ENCODE data around the gene SCRG1.

The SCRG1 gene

DNA sequence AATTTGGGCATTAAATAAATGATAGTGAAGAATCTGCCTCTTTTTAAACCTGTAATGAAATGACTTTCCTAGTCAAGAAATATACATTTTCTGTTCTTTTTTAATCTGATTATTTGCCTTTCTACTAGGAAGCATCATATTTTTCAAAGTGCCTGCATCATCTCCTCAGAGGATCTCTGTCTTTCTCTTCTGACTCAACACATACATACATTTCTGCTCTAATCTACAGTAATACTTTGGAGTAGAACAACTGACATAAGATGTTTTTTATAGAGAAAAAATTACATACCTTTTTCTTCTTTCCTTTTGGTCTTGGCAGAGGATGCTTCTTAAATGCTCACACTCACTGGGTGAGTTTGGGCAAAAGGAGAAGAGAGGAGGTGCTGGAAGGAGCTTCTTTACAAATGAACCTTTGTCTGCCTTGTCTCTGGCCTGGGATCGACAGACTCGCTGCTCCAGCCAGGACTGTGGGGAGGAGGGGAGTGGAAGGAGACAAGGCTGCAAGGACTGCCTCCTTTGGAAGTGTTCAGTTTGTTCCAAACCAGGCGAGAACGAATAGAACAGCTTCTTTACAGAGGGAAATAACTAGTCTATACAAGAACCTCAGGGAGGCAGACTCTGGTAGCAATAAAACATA, at the start of gene SCRG1:
Gene SCRG1 (minus strand): TSS at position 338 of the 637 bp plus-strand sequence. CDS start 7,702 bp downstream, outside the sequence.
- ATAC-seq = no peak

DNA sequence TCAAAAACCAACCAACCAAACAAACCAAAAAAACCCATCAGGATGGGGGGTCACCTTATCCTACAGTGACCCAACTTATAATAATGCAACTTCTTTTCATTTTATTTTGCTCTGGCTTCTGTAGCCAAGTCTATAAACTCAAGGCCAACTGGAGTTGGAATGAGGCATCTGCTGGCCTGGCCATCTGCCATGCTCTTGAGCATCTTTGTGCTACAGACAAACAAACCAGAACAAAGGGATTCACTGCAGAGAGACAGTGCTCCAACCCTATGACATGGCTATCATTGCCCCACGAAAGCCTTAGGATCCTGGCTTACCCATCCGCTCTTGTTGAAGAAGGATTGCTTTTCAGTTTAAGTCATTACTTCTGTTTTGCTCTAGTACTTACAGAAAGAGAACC, 49.2 kb upstream of the SCRG1 start:
- no peak for ATAC-seq

DNA sequence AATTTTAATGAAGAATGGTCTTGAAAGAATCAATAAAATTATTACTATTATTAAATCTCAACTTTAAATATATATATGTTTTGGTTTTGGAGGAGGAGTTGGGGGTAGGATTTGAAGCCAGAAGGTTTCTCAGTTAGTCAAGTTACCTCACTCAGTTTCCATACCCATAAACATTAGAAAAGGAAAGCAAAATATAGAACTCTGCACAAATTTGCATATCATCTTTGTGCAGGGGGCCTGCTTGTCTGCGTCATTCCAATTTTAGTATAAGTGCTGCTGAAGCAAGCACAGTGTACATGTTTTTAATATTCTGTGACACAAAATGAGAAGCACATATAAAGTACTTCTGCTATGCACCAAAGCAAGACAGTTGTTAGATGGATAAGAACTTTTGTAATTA, 47.5 kb upstream of the SCRG1 start:
- ATAC-seq = no peak

DNA sequence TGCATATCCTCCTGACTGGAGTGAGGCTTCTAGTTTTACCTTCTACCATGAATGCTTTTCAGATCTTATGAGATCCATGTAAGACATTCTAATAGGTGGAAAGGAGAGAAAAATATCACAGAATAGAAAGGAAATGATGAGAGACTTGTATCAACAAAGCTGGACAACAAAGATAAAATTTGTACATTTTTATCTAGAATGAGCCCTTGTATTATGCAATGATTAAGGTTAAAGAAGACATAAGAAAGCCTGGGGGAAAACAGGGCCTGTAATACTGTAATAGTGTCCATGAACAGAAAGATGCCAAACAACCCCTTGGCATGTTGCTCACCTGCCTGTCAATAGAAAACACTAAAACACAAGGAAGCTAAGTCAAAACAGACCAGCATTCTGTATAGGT, 44.2 kb upstream of the SCRG1 start:
- no peak for ATAC-seq

DNA sequence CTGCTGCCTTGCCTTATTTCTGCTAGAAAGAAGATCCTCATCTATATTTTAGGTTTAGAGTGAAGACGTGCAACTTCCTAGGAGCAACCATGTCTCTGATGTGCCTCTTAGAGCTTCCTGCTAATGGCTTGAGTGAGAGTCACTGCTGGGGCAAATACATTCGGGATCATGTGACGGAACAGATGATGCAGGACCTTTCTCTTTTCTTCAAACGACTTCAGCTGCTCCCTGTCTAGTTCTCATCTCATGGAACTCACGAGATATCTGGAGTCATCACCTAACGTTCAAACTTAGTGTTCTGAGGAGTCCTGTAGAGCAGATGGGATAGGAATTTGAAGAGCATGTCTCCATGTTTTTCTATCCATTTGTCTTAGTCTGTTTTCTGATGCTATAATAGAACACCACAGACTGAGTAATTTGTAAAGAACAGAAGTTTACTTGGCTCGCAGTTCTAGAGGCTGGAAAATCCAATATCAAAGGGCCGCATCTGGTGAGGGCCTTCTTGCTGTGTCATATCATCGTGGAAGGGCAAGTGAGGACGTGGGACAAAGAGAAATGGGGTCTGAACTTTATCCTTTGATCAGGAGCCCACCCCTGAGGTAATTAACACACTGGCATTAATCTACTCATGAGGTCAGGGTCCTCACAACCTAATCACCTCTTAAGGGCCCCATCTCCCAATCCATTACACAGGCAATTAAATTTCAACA, 43.5 kb upstream of the SCRG1 start:
- no peak for ATAC-seq

DNA sequence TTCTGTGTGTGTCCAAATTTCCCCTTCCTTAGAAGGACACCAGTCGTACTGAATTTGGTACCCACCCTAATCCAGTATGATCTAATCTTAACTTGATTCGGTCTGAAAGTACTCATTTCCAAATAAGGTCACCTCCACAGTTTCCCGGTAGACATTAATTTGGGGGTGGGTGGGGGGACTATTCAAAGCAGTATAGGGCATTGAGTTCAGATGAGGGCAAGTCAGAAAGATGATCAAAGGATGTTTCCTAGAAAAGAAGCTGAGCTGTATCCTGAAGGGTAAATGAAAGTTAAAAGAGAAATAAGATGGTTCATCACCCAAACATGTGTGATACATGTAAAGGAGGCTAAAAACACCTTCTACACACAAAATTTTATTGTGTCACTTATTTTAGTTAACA, 42.0 kb upstream of the SCRG1 start:
- no peak for ATAC-seq

DNA sequence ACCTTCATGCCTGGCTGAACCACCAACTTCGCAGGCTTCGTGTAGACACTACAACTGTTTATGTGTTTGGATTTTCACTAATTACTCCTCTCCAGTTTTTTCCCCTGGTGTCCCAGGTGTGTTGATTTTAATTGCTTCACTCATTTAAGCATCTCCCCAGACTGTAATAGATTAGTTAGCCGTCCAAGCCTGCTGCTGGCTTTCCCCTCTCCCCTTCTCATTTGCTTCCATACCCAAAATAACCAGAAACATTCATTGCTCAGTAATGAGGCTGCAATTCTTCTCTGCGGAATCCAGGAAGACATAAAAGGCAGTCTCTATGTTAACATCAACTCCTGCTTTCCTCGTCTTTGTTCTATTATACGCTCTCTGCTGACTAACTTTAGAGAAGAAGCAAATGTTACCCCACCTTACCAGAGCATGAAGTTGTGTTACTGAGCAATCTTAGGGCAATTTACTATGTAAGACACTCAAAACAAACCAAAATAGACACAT, 37.9 kb upstream of the SCRG1 start:
- no peak for ATAC-seq

GRCh38 chr4:173436149-173436579, 37.2 kb upstream of the SCRG1 start:
- ATAC-seq = no peak

DNA sequence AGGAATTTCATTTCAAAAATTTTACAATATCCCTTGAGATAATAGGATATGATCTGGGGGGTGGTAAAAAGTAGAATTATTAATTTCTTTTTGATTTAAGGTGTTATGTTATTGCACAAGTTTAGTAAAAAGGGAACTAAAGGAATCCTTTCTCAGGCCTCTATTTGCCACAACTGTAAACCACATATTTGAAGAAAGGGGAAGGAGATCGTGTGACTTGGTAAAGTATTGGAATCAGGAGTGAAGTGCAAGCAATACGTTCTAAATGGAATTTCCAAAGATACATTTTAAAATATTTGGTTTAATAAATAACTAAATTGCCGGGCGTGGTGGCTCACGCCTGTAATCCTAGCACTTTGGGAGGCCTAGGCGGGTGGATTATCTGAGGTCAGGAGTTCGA, 35.3 kb upstream of the SCRG1 start:
- no peak for ATAC-seq

GRCh38 chr4:173433447-173433846, 34.5 kb upstream of the SCRG1 start:
- no peak for ATAC-seq

- ATAC-seq = no peak
These were observed 33.5 kb upstream of the SCRG1 start for GRCh38 chr4:173432430-173432829.

- ATAC-seq = no peak
These were observed 27.1 kb upstream of the SCRG1 start for GRCh38 chr4:173426064-173426463.

DNA sequence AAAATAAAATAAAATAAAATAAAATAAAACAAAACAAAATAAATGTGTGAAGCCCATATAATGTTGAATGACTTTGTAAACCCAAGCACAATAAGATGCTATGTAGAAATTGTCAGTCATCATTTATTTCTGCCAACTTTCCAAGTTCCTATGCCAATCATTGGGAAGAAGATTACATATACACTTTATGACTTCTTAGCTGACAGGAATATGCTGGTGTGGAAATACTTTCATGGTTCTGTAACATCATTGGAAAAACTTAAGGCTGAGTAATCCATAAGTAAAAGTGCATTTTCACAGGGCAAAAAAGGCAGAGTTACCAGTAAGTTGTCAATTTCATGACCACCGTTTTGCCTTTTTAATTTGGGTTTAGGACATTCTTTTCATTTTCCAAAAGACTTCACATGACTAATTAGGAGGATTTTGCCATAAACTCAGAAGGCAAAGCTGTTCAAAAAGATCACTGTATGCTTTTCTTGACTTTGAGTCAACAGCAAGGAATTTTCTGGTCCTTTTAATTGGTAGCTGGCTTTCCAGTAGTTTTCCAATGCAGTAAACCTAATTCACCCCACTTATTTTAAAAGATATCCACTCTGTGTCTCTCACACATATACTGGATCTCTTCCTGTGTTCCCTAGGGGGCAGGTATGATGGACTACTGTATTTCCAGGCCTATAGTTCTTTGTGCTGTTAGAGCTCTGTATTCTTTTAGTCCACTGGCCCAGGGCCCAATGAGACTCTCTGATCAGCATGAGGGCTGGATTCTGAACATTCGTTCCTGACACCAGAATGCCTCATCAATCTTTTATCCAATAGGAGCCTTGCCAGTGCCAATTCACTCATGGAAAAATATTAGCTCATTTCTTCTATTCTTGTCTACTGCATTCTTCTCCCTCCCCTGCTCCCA, 26.2 kb upstream of the SCRG1 start:
- ATAC-seq = no peak

DNA sequence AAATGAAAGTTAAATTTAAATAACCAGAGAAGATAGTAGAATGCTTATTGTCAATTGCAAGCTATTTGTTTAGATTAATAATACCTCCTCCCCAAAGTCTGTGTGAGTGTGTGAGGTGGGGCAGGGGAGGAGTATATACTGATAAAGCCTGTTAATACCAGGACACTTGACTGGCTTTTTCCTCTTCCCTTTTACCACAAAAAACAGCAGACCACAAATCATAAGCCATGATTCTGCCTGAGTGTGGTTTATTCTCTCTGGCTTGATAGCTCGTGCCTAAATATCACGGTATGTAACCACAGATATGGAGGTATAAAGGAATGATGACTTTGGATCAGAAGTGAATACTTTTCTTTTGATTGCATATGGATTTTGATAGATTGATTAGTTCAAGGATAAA, 21.9 kb upstream of the SCRG1 start:
- ATAC-seq = no peak

DNA sequence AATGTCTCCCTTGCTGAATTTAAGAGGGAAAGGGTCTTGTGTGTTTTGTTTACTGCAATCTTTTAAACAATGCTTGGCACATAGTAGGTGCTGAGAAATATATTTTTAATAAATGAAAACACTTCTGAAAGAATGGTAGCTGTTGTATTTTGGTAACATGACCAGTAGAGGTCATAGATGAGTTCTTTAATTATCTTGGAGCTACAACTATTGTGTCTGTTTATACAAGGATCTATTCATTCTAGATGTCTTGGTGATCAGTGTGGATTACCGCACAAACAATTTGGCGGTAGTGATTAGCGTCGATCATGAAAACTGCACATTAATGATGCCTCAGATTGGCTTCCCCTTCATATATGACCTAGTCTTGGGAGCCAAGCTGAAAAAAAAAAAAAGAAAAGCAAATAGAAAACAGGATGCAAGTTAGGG, 21.4 kb upstream of the SCRG1 start:
- no peak for ATAC-seq

GRCh38 chr4:173418639-173419038, 19.7 kb upstream of the SCRG1 start:
- ATAC-seq = no peak

DNA sequence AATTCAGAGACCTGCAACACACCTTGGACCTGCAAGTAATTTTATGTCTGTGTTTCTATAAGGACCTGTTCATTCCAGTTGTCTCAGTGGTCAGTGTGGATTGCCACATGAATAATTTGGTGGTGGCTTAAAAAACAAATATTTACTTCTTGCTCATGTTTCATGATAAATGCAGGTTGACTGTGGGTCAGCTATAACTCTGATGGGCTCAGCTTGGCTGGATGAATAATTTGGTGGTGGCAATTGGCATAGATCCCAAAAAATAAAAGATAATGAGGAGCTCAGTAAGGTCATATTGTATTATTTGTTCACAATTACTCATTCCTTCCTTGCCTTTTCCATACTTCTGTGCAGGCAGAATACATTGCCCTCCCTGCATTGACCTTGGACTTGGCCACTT, 18.9 kb upstream of the SCRG1 start:
- ATAC-seq = no peak

GRCh38 chr4:173415885-173416653, 17.2 kb upstream of the SCRG1 start:
- ATAC-seq = no peak

GRCh38 chr4:173415092-173415491, 16.2 kb upstream of the SCRG1 start:
- no peak for ATAC-seq

GRCh38 chr4:173414456-173414855, 15.5 kb upstream of the SCRG1 start:
- no peak for ATAC-seq

DNA sequence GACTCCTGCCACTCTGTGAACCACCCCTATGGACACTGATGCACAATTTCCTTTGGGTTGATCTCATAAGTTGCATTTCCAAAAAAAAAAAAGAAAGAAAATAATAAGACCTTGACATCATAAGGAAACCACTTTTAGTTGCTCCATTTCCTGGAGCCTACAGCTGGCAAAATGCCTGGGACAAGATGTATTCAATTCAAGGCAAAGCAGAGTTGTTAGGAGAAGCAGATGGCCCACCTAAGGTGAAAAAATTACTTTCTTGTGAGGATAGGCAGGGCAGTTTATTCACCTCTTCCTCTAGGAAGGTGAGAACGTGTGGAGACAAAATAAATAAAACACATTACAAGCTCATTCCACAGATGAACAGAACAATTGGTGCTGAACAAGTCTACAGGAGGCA, 14.1 kb upstream of the SCRG1 start:
- ATAC-seq = no peak

- ATAC-seq = no peak
These were observed 12.3 kb upstream of the SCRG1 start for GRCh38 chr4:173411106-173411693.

All from activated CD4-positive, CD25-positive, alpha-beta regulatory T cell treated with anti-CD3 and anti-CD28 coated beads, Interleukin-2, amount 50 U/mL, for 24 hours (primary cell).